DOHH2 (cell line): ENCODE data around the gene NOS3.

Experiments used
- H3F3A ChIP-seq: fragments of 200-600 bp; sonication (generic), shearing (Covaris generic); 2 replicates; pipeline ENCODE4 v1.6.0; 2016; ENCODE audit warnings: antibody characterized with exemption, mild to moderate bottlenecking; ENCODE audit not compliant: control insufficient read depth, insufficient read depth
- H3K27ac ChIP-seq: fragments of 200-600 bp; sonication (generic); 2 replicates; pipeline ENCODE4 v1.5.1; 2014; ENCODE audit warnings: low read depth, mild to moderate bottlenecking, low read length, moderate library complexity
- H3K27me3 ChIP-seq: fragments of 200-600 bp; sonication (generic); 2 replicates; pipeline ENCODE4 v1.6.1; 2014; ENCODE audit warnings: mild to moderate bottlenecking, low read length, mixed read lengths; ENCODE audit not compliant: control insufficient read depth
- H3K36me3 ChIP-seq: fragments of 200-600 bp; sonication (generic); 2 replicates; pipeline ENCODE4 v1.6.1; 2014; ENCODE audit warnings: mild to moderate bottlenecking, low read length, moderate library complexity, mixed read lengths; ENCODE audit not compliant: control insufficient read depth
- H3K4me1 ChIP-seq: fragments of 200-600 bp; sonication (generic); 2 replicates; pipeline ENCODE4 v1.6.1; 2014; ENCODE audit warnings: mild to moderate bottlenecking, low read length, mixed read lengths; ENCODE audit not compliant: control insufficient read depth
- H3K4me2 ChIP-seq: fragments of 200-600 bp; sonication (generic); 2 replicates; pipeline ENCODE4 v1.6.0; 2014; ENCODE audit warnings: mild to moderate bottlenecking, low read length, moderate library complexity
- H3K4me3 ChIP-seq: fragments of 200-600 bp; sonication (generic); 2 replicates; pipeline ENCODE4 v1.5.1; 2014; ENCODE audit warnings: mild to moderate bottlenecking, low read length, mixed read lengths
- H3K79me2 ChIP-seq: fragments of 200-600 bp; sonication (generic); 2 replicates; pipeline ENCODE4 v1.6.1; 2014; ENCODE audit warnings: mild to moderate bottlenecking, low read length, mixed read lengths; ENCODE audit not compliant: control insufficient read depth
- H3K9me2 ChIP-seq: fragments of 200-600 bp; sonication (generic); replicated peaks from 2 replicates; pipeline ENCODE4 v1.6.1; 2014; ENCODE audit warnings: mild to moderate bottlenecking, low read length, mixed read lengths; ENCODE audit not compliant: control insufficient read depth
- H3K9me3 ChIP-seq: fragments of 200-600 bp; sonication (generic); 2 replicates; pipeline ENCODE4 v1.6.1; 2014; ENCODE audit warnings: antibody characterized with exemption, low read length, mixed read lengths; ENCODE audit not compliant: control insufficient read depth, insufficient read depth
- H4K20me1 ChIP-seq: fragments of 200-600 bp; sonication (generic); 2 replicates; pipeline ENCODE4 v1.6.0; 2014; ENCODE audit warnings: low read depth, mild to moderate bottlenecking, antibody characterized with exemption, low read length, moderate library complexity; ENCODE audit not compliant: control insufficient read depth, insufficient read depth
- EZH2phosphoT487 ChIP-seq: fragments of 200-600 bp; sonication (generic); IDR thresholded peaks from 2 replicates; pipeline ENCODE4 v1.6.1; 2017; ENCODE audit warnings: borderline replicate concordance, mild to moderate bottlenecking, antibody characterized with exemption, low read length, moderate library complexity, mixed read lengths
- TF ChIP-seq, protein P1 (sequence below): fragments of 200-600 bp; sonication (generic); IDR thresholded peaks from one replicate; pipeline ENCODE4 v1.5.1; 2014; ENCODE audit warnings: antibody characterized with exemption, mild to moderate bottlenecking, low read depth, low read length; ENCODE audit not compliant: poor library complexity, severe bottlenecking

The NOS3 gene

DNA sequence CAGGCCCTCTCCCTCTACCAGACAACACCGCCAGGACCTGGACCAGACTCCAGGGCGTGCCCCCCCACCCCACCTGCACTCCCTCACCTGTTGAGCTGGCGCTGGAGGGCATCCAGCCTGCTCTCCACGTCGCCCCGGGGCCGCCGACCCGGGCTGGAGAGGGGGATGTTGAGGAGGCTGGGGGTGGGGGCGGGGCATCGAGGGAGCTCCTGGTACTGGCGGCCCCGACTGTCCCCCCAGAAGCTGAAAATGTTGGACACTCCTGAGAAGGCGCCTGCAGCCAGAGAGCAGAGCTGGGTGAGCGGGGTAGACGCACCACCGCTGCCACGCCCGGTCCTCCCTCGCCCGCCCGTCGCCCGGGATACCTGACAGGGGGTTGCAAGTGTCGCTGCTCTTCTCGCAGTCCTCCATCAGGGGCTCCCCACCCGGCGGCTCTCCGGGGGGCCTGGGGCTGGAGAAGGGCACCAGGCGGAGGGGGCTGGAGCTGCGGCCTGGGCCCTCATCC, 43.5 kb upstream of the NOS3 start:
- Histone ChIP-seq H4K20me1 (no peaks in the 10 kb centered on the region), H3F3A (no peaks in the 10 kb centered on the region), H3K4me3 (no peak overlapping the region), H3K79me2 (no peaks in the 10 kb centered on the region), H3K27ac (no peak overlapping the region), H3K4me2 (no peak overlapping the region), H3K4me1 (no peaks in the 10 kb centered on the region), H3K27me3 (peaks cover 3% of the 10 kb centered on the region; the same call in 1 of the 2 replicates), H3K9me3 (no peaks in the 10 kb centered on the region), H3K36me3 (no peaks in the 10 kb centered on the region), H3K9me2 (no peaks in the 10 kb centered on the region)
- no peak for TF ChIP-seq EZH2phosphoT487
- TF ChIP-seq, protein P1, sequence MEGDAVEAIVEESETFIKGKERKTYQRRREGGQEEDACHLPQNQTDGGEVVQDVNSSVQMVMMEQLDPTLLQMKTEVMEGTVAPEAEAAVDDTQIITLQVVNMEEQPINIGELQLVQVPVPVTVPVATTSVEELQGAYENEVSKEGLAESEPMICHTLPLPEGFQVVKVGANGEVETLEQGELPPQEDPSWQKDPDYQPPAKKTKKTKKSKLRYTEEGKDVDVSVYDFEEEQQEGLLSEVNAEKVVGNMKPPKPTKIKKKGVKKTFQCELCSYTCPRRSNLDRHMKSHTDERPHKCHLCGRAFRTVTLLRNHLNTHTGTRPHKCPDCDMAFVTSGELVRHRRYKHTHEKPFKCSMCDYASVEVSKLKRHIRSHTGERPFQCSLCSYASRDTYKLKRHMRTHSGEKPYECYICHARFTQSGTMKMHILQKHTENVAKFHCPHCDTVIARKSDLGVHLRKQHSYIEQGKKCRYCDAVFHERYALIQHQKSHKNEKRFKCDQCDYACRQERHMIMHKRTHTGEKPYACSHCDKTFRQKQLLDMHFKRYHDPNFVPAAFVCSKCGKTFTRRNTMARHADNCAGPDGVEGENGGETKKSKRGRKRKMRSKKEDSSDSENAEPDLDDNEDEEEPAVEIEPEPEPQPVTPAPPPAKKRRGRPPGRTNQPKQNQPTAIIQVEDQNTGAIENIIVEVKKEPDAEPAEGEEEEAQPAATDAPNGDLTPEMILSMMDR, result no peak

DNA sequence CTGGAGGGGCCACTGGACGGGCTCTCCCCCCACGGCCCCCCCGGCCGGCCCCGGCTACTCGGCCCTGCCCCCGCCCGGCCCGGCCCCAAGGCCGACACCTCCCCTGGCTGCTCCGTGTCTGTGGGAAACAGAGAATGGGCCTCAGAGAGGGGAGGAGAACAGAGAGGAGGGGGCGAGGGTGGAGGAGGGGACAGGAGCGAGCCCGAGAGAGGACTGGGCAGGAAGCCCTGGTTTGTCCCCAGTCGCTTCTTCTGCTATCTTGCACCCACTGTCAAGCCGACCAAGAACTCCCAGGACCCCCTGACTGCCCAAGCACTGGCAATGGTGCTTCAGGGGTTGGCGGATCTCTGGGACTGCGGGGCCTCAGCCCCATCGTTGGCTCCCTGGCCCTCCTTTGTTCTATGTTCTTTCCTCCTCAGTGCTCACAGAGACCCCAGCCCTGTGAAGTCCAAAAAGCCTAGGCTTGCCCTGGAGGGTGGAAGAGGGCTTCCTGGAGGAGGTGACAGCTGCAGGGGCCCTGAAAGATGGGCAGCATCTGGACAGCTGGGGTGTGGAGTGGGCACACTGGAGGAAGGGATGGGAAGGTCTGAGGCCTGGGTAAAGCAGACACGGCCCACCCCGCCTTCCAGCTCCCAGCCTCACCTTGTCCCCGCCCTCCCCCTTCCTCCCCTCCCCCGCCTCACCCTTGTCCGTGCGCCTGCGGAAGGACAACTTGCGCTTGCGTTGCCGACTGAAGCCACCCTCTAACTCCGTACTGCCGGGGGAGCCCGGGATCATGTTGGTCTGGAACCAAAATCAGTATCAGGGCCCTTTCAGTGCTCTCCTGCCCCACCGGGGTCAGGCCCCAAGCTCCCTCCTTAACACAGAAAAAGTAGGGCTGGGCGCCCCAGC, 42.8 kb upstream of the NOS3 start:
- Histone ChIP-seq H3K27ac (no peak overlapping the region), H3F3A (no peaks in the 10 kb centered on the region), H3K27me3 (peaks cover 3% of the 10 kb centered on the region; the same call in 1 of the 2 replicates), H3K4me1 (no peaks in the 10 kb centered on the region), H3K4me3 (no peak overlapping the region), H3K9me2 (no peaks in the 10 kb centered on the region), H3K36me3 (no peaks in the 10 kb centered on the region), H3K4me2 (no peak overlapping the region), H4K20me1 (no peaks in the 10 kb centered on the region), H3K9me3 (no peaks in the 10 kb centered on the region), H3K79me2 (no peaks in the 10 kb centered on the region)
- TF ChIP-seq EZH2phosphoT487, result no peak
- TF ChIP-seq, protein P1, result no peak

GRCh38 chr7:150948791-150949251, 42.0 kb upstream of the NOS3 start:
- H3K4me2 ChIP-seq, result no peak overlapping the region
- TF ChIP-seq, protein P1, result no peak
- no peak for TF ChIP-seq EZH2phosphoT487
- no peaks in the 10 kb centered on the region for H3K9me2 ChIP-seq
- H3K79me2 ChIP-seq, result no peaks in the 10 kb centered on the region
- H3K4me3 ChIP-seq, result no peak overlapping the region
- no peaks in the 10 kb centered on the region for H3K36me3 ChIP-seq
- H3K27me3 ChIP-seq, result peaks cover 3% of the 10 kb centered on the region; the same call in 1 of the 2 replicates
- no peaks in the 10 kb centered on the region for H4K20me1 ChIP-seq
- H3K4me1 ChIP-seq, result no peaks in the 10 kb centered on the region
- H3K27ac ChIP-seq, result no peak overlapping the region
- H3F3A ChIP-seq, result no peaks in the 10 kb centered on the region
- H3K9me3 ChIP-seq, result no peaks in the 10 kb centered on the region
